Panc1 (cell line): ENCODE data around the gene TRANK1. TPM values are rescaled to one million over a fixed set of nuclear protein-coding genes. Genes with fewer than 3 reads are reported as not detected.

ENCODE experiments used
- ATAC-seq: fragments of 200-7000 bp; cut with Tn5 transposase; 2 replicates; pipeline ENCODE4 v1.9.1; 2020; ENCODE audit warnings: mild to moderate bottlenecking, moderate library complexity
- BruUV-seq: library from RNA; stranded (reverse); fragments of 400-500 nt; replicated peaks from 2 replicates; lab custom pipeline; 2021; lab: Mats Ljungman, UMichigan
- CTCF ChIA-PET: fragments of 300-600 bp; sonication (Branson Sonifier 250); formaldehyde crosslinking; loops from one replicate; lab custom pipeline; 2022; ENCODE audit warnings: antibody characterized with exemption; lab: Charles Lee
- POLR2A ChIA-PET: fragments of 300-600 bp; sonication (Branson Sonifier 250); formaldehyde crosslinking; loops from one replicate; lab custom pipeline; 2022; ENCODE audit warnings: antibody characterized with exemption; lab: Charles Lee
- DNase-seq: peaks from one replicate; pipeline ENCODE4 v3.0.0-alpha.2; 2010; ENCODE audit warnings: low read depth, low spot score
- H3K27ac ChIP-seq: 2 replicates; pipeline ENCODE4 v1.5.1; 2011; ENCODE audit warnings: mild to moderate bottlenecking, low read length, inconsistent platforms
- H3K27me3 ChIP-seq: fragments of 200-500 bp; sonication (Bioruptor generic); 2 replicates; pipeline ENCODE4 v1.6.0; 2014; ENCODE audit warnings: low read length, inconsistent platforms; ENCODE audit not compliant: control insufficient read depth, insufficient read depth
- H3K36me3 ChIP-seq: fragments of 200-500 bp; sonication (Bioruptor generic); 2 replicates; pipeline ENCODE4 v1.5.1; 2014; ENCODE audit warnings: inconsistent platforms, mild to moderate bottlenecking, low read length, moderate library complexity; ENCODE audit not compliant: control insufficient read depth, insufficient read depth
- H3K4me1 ChIP-seq: 2 replicates; pipeline ENCODE4 v1.5.1; 2011; ENCODE audit warnings: inconsistent platforms, mild to moderate bottlenecking, low read length, moderate library complexity; ENCODE audit not compliant: control insufficient read depth, insufficient read depth
- H3K4me3 ChIP-seq, 2 experiments: 2 replicates each; pipeline ENCODE4 v1.5.1; 2011 to 2012; ENCODE audit warnings: low read depth in 2 of 2, low read length in 2 of 2, mild to moderate bottlenecking in 2 of 2, inconsistent platforms in 1 of 2, moderate library complexity in 1 of 2
- H3K9me3 ChIP-seq: fragments of 200-500 bp; sonication (Bioruptor generic); 2 replicates; pipeline ENCODE4 v1.5.1; 2014; ENCODE audit warnings: low read depth, mild to moderate bottlenecking, inconsistent platforms, low read length, moderate library complexity; ENCODE audit not compliant: control insufficient read depth, insufficient read depth
- CTCF ChIP-seq: fragments of 450-650 bp; IDR thresholded peaks from 2 replicates; pipeline ENCODE4 v1.5.1; 2017; ENCODE audit warnings: mild to moderate bottlenecking
- POLR2AphosphoS5 ChIP-seq: IDR thresholded peaks from 2 replicates; pipeline ENCODE4 v1.6.1; 2012; ENCODE audit warnings: mild to moderate bottlenecking, low read depth, low read length, moderate library complexity
- REST ChIP-seq, 2 experiments: IDR thresholded peaks; 2 replicates each; pipeline ENCODE4 v1.6.1; 2011 to 2012; ENCODE audit warnings: low read depth in 2 of 2, control low read depth in 1 of 2, low read length in 1 of 2, mild to moderate bottlenecking in 1 of 2, moderate library complexity in 1 of 2; ENCODE audit not compliant: insufficient read depth in 1 of 2
- SIN3A ChIP-seq: IDR thresholded peaks from 2 replicates; pipeline ENCODE4 v1.6.1; 2012; ENCODE audit warnings: low read depth, mild to moderate bottlenecking, low read length, moderate library complexity, borderline replicate concordance; ENCODE audit not compliant: insufficient read depth
- TCF7L2 ChIP-seq: IDR thresholded peaks from 2 replicates; pipeline ENCODE4 v1.6.1; 2011; ENCODE audit warnings: mild to moderate bottlenecking, low read depth, low read length, inconsistent platforms
- in situ Hi-C: cut with HindIII; loops from 2 replicates; pipeline ENCODE4 v1.10.0; 2016; ENCODE audit warnings: low sequenced_read_pairs, low pct_unique_long_range_greater_than_20kb
- intact Hi-C: fragments of 100-400 bp; cut with micrococcal nuclease; formaldehyde crosslinking; loops from one replicate; pipeline ENCODE4 v1.10.0; 2022; ENCODE audit not compliant: unreplicated experiment
- total RNA-seq: library from RNA; stranded (reverse); gene quantifications from one replicate; pipeline ENCODE4 v1.2.1, GENCODE V29; 2021; ENCODE audit not compliant: unreplicated experiment

TRANK1 gene
- total RNA-seq, 1 experiment from 2014 or later = 3.2 TPM

DNA sequence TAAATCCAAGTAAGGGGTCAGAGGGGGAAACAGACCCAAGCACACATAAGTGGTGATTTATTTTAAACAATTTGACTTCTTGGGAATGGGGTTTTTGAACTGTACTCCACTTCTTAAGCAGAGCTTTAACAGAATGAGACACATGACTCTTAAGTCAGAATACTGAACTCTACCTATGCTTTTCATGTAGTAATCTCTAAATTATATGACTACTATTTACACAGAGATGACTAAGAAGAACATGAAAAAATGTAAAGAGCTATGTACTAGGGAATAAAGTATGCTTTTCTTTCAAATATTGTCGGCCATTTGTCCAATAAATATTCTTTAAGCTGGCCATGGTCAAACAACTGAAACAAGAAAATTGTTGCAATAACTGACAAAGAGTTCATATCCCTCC, 35.2 kb downstream of the TRANK1 start:
- POLR2A ChIA-PET = no interaction called here
- BruUV-seq = no TSS peak
- CTCF ChIA-PET = no interaction called here
- ATAC-seq (no peak), DNase-seq (no peak)
- H3K9me3 ChIP-seq = no peaks in the 10 kb centered on the region
- no peak overlapping the region for H3K27ac ChIP-seq
- intact Hi-C loops (no loop called here), in situ Hi-C loops (no loop called here)
- TF ChIP-seq SIN3A (no peak), REST (IDR thresholded peaks at IDR 0.05; ENCODE audit: insufficient read depth in 1 of 2, low read depth in 2 of 2, low read length in 1 of 2) (no peak), CTCF (no peak), POLR2AphosphoS5 (no peak), TCF7L2 (no peak)
- no peak overlapping the region for H3K4me3 ChIP-seq
- H3K4me1 ChIP-seq = no peaks in the 10 kb centered on the region
- H3K27me3 ChIP-seq = no peaks in the 10 kb centered on the region
- no peaks in the 10 kb centered on the region for H3K36me3 ChIP-seq

- in situ Hi-C loops = no loop called here
- ChIA-PET CTCF (no interaction called here), POLR2A (no interaction called here)
- no peak for ATAC-seq
- H3K4me1 ChIP-seq = no peaks in the 10 kb centered on the region
- DNase-seq = no peak
- no peaks in the 10 kb centered on the region for H3K9me3 ChIP-seq
- TF ChIP-seq TCF7L2 (no peak), SIN3A (no peak), CTCF (no peak), POLR2AphosphoS5 (no peak), REST (IDR thresholded peaks at IDR 0.05; ENCODE audit: insufficient read depth in 1 of 2, low read depth in 2 of 2, low read length in 1 of 2) (no peak)
- no peaks in the 10 kb centered on the region for H3K27me3 ChIP-seq
- H3K36me3 ChIP-seq = no peaks in the 10 kb centered on the region
- H3K27ac ChIP-seq = no peak overlapping the region
- BruUV-seq = no TSS peak
- H3K4me3 ChIP-seq = no peak overlapping the region
- intact Hi-C loops = no loop called here
These were observed 35.7 kb downstream of the TRANK1 start for GRCh38 chr3:36909181-36909580.
